ENCODE measurements around the gene CPNE5.

GRCh38 chr6:36760685-36761435 is 78.4 kb downstream of the CPNE5 start:
- TF ChIP-seq POLR2A (IDR thresholded peaks at IDR 0.05): no peak
- no peak for TF ChIP-seq CTCF (IDR thresholded peaks at IDR 0.05 in 8 of 11, conservative IDR thresholded peaks at IDR 0.05 in 3 of 11)
- TF ChIP-seq POLR2AphosphoS5 (IDR thresholded peaks at IDR 0.05): no peak

Data from spleen (tissue), 7 donors.